IPS-18c (cell line): ENCODE results near the gene PMVK.

Experiments
- H3K4me3 ChIP-seq: 2 replicates; pipeline ENCODE4 v1.7.0; 2013; ENCODE audit warnings: low read depth, mild to moderate bottlenecking, low read length, moderate library complexity; ENCODE audit not compliant: insufficient read depth
- H3K9me3 ChIP-seq: one replicate; pipeline ENCODE4 v1.6.1; 2013; ENCODE audit warnings: mild to moderate bottlenecking, low read length, moderate library complexity; ENCODE audit not compliant: control insufficient read depth, insufficient read depth

Gene PMVK

GRCh38 chr1:154906621-154907081 lies 29.9 kb downstream of the PMVK start:
- no peak overlapping the region for H3K4me3 ChIP-seq
- H3K9me3 ChIP-seq = peaks cover 11% of the 10 kb centered on the region

GRCh38 chr1:154902938-154903566 lies 33.5 kb downstream of the PMVK start:
- H3K9me3 ChIP-seq = peaks cover 7% of the 10 kb centered on the region
- no peak overlapping the region for H3K4me3 ChIP-seq

DNA sequence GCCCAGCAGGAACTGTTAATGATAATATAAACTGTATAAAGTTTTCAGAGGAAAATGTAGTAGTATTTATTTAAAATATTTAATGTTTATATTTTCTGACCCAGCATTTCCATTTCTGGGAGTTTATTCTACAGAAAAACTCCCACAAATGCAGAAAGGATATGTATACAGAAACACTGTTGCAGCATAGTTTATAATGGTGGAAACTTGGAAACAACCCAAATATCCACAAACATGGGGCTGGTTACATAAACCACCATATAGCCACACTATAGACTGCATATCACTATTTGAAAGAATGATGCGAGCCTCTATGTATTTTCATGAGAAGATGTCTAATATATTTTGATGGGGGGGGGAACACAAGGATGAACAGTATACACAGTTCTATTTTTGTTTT lies 34.9 kb downstream of the PMVK start:
- Histone ChIP-seq H3K4me3 (no peak overlapping the region), H3K9me3 (peaks cover 7% of the 10 kb centered on the region)

DNA sequence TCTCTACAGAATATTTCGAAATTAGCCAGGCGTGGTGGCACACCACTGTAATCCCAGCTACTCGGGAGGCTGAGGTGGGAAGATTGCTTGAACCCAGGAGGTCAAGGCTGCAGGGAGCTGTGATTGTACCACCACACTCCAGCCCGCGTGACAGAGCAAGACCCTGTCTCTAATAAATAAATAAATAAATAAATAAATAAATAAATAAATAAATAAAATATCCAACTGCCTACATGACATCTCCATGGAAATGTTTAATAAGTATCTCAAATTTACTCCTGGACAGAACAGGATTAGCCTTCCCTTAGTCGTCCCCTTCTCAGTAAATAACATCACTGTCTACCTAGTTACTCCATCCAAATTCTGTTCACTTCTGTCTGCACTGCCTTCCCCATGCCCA lies 37.5 kb downstream of the PMVK start:
- H3K9me3 ChIP-seq = no peaks in the 10 kb centered on the region
- H3K4me3 ChIP-seq = no peak overlapping the region

- H3K4me3 ChIP-seq = no peak overlapping the region
These were observed 39.7 kb downstream of the PMVK start for GRCh38 chr1:154896771-154897286.

GRCh38 chr1:154895798-154896197 lies 40.7 kb downstream of the PMVK start:
- H3K4me3 ChIP-seq = no peak overlapping the region
- H3K9me3 ChIP-seq = peaks cover 2% of the 10 kb centered on the region

More at GRCh38 chr1:154896771-154897286, 39.7 kb downstream of the PMVK start:
- peaks cover 2% of the 10 kb centered on the region for H3K9me3 ChIP-seq

DNA sequence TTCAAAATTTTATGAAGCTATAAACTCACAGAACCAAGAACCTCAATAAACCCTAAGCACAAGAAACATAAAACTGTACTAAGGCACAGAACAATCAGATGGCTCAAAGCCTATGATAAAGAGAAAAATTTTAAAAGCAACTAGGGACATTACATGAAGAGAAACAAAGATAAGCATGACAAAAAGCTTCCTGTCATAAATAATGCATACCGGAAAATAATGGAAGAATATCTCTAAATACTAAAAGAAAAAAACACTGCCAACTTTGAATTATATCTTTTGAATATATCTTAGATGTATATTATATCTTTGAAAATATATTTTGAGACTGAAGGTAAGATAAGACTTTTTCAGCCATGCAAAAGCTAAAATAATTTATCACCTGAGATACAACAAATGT lies 45.1 kb downstream of the PMVK start:
- Histone ChIP-seq H3K4me3 (no peak overlapping the region), H3K9me3 (peaks cover 2% of the 10 kb centered on the region)

DNA sequence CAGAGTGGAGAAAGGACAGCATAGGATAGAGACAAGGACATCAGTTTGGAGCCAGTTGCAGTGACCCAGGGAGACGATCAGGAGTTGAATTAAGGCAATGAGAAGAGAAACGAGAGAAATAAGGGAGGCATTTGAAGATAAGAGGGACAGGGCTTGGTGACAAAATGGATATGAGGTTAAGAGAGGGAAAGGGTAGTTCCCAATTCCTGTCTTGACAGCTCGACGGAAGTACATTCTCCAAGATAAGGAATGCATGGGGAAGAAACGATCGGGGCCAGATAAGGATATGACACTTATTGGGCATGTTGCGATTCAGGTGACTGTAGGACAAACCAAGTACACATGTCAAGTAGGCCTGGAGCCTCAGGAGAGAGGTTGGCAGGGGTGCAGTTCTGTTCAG lies 47.8 kb downstream of the PMVK start:
- Histone ChIP-seq H3K9me3 (peaks cover 2% of the 10 kb centered on the region), H3K4me3 (no peak overlapping the region)

DNA sequence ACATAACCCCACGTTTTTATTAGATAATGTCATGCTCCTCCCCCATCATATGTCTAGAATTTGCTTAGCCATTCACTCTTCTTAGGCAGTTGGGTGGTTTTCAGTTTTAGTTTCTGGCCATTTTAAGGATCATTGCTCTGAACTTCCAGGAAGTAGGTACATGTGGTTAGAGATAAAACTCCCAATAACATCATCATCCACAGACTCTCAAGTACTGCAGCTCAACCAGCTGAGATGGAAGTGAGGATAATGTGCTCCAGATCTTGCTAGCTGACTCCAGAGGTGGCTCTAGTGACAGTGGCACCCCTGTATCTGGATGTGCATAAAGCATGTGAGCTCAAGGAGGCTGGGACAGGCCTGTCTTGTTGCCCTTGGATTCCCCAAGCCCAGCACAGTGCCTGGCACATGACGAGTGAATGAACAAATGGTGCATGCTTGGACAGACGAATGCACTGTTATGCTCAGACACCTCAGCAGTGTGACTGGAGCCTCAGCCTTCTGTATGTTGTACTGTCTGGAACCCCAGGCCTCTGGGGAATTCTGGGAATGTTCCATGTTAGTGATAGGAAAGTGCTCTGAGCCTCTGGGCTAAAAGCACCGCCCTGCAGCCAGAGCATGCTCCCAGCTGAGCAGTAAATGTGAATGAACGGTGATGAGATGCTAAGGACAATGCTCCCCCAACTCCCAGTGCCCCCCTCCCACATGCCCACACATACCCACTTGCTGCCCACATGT lies 50.1 kb downstream of the PMVK start:
- Histone ChIP-seq H3K4me3 (no peak overlapping the region), H3K9me3 (no peaks in the 10 kb centered on the region)

- no peaks in the 10 kb centered on the region for H3K9me3 ChIP-seq
- H3K4me3 ChIP-seq = no peak overlapping the region
These were observed 51.4 kb downstream of the PMVK start for GRCh38 chr1:154884869-154885701.

DNA sequence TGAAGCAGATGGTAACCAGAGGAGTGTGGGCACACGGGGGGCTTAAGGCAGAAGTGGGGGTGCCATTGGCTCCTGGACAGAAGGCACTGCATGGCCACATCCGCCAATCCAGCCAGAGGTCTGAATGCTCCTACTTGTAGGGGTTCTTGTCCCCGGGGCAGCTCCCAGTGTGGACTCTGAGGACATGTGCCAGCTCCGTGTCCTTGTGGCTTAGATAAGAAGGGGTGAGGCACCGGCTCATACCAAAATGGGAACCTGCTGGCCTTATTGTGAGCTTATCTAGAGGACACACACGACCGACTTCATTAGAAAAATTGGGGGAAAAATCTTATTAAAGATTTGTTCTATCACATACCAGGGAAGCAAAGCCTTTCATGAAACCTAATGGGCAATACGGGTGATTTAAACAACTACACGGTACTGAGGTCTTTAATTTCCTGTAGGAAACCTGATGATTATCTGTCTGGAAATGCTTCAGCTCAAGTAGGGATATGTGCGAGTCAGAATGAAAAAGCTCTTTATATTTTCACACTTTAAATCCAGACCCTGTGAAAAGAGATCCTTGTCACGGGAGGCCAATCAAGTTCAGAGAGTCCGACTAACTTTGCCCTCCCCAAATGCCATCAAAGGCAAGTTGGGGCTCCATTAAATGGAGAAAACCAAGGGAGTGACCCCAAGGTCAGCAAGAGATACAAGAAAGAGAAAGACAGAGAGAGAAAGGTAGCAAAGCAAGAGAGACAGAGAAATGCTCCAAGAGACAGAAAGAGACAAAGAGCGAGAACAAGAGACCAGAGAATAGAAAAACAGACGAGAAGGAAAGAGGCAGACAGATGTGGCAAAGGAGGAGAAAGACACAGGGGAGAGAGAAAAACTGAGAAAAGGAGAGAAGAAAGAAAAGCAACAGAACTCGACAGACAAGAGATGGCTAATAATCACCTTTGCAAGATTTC lies 52.3 kb downstream of the PMVK start:
- Histone ChIP-seq H3K9me3 (no peaks in the 10 kb centered on the region), H3K4me3 (no peak overlapping the region)

DNA sequence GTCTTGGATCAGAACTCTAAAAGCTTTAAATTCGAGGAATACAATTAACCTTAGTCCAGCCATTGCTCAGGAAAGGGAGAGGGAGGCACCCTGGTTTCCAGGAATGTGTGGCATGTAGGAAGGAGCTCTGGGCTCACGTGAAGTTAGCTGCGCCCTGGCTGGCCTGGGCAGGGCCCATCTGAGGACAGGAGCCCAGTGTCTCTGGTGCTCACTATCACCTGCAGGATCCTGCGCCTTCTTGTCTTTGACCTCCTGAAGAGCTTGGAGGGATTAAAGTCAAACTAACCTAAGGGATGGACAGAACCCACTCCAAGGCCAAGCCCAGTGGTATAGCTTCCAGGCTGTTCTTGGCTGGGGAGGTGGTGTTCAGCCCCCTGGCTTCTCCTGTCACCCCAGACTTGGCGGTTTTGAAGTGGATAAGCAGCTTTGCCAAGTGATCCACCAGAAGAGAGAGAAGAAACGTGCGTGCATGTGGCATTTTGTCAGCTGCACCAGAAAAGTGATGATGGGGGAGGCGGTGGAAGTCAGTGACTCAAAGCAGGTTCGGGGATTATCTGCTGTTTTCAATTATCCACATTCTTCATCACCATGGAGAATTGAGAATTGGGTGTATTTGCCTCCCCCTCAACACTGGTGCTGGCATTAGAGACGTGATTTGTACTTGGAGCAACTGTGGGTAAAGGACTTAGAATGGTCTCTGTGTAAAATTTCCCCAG lies 54.5 kb downstream of the PMVK start:
- no peak overlapping the region for H3K4me3 ChIP-seq
- H3K9me3 ChIP-seq = no peaks in the 10 kb centered on the region

GRCh38 chr1:154880671-154881070 lies 55.8 kb downstream of the PMVK start:
- no peaks in the 10 kb centered on the region for H3K9me3 ChIP-seq
- no peak overlapping the region for H3K4me3 ChIP-seq

DNA sequence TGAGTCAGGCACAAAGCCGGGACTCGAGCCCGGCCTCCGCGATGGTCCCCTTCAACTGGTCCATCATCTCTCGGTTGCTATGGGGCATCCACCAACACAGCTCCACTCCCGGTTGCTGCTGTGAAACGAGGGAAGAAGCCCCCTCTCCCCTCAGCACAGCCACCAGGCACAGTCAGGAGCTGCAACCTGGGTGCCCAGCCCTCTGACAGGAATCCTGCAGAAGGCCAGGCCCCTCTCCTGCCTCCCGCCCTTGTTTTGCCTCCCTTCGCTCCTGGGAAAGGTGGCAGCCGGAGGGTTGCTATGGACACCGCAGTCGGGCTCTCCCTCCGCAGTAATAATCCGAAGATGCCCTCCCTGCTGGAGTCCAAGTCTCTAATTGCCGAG lies 57.5 kb downstream of the PMVK start:
- H3K4me3 ChIP-seq = no peak overlapping the region

GRCh38 chr1:154878371-154879037 lies 58.0 kb downstream of the PMVK start:
- H3K4me3 ChIP-seq = no peak overlapping the region
- no peaks in the 10 kb centered on the region for H3K9me3 ChIP-seq

More for the DNA sequence above, 57.5 kb downstream of the PMVK start:
- no peaks in the 10 kb centered on the region for H3K9me3 ChIP-seq
